GM19238 (cell line): ENCODE results near the gene SRSF8.

Experiments
- DNase-seq: peaks from one replicate; pipeline ENCODE4 v3.0.0; 2011; ENCODE audit warnings: low spot score; ENCODE audit not compliant: insufficient read length

Gene SRSF8

DNA sequence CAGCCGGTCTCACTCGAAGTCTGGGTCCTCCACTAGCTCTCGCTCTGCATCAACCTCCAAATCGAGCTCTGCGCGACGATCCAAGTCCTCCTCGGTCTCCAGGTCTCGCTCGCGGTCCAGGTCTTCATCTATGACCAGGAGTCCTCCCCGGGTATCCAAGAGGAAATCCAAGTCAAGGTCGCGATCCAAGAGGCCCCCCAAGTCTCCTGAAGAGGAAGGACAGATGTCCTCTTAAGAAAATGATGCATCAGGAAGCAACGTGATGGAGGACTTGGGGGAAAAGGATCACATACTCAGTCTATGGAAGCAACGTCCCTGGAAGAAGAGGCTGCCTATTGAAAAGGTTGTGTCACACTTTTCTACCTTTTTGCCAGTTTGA, 1.1 kb downstream of the SRSF8 start:
- no peak for DNase-seq

- peak; percentile 48 for DNase-seq
These were observed 1.8 kb downstream of the SRSF8 start for GRCh38 chr11:95068549-95068948.

GRCh38 chr11:95070471-95070870, 3.8 kb downstream of the SRSF8 start:
- DNase-seq = no peak

DNA sequence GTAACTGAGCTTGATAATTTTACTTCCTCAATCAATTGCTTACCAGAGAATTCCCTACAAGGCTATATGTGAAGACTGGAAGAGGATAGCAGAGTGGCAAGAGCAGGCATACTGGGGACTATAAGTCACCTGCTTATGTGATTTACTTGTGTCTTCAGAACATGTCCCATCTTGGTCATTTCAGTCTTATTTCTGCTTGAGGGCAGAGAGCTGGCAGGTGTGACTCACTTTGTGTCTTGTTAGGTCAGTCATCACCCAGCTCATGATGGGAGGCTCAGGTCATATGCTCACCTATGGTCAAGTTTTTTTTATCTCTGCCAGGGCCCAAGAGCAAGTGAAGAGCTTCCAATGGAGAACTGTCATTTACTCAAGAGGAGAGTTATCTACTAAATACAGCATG, 6.2 kb downstream of the SRSF8 start:
- no peak for DNase-seq

GRCh38 chr11:95074792-95075563, 8.3 kb downstream of the SRSF8 start:
- no peak for DNase-seq

DNA sequence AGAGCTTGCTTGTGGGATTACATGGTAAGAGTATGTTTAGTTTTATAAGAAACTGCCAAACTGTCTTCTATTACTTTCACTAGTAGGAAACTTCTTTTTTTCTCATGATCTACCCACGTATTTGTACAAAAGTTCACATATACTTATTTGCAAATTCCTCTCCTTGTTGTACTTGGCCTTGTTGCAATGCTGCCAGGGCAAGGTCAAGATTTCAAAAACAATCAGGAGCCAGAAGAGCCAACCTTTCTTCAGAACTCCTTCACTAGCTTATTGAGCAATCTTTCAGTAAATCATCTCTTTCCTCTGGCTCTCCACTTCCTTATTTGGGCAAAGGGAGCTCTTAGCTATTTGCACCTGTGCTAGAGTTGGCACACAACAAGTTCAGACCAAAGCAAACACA, 9.7 kb downstream of the SRSF8 start:
- DNase-seq = no peak

GRCh38 chr11:95076981-95077380, 10.3 kb downstream of the SRSF8 start:
- no peak for DNase-seq

- DNase-seq = no peak
These were observed 11.8 kb downstream of the SRSF8 start for GRCh38 chr11:95078526-95078925.

DNA sequence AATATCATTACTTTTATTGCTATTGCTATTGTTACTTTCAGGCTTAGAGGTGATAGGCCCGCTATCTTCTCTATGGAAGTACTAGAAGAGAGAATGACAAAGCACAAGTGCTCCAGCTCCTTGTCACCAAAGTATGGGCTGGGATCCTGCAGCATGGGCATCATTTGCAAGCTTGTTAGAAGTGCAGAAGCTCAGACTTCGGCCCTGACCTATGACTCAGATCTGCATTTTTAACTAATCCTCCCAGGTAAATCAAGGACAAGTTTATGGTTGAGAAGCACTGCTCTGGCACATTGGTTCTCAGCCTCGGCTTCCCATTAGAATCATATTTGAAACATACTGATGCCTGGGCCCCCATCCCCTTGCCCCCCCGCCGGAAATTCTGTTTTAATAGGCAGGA, 14.3 kb downstream of the SRSF8 start:
- DNase-seq = no peak

DNA sequence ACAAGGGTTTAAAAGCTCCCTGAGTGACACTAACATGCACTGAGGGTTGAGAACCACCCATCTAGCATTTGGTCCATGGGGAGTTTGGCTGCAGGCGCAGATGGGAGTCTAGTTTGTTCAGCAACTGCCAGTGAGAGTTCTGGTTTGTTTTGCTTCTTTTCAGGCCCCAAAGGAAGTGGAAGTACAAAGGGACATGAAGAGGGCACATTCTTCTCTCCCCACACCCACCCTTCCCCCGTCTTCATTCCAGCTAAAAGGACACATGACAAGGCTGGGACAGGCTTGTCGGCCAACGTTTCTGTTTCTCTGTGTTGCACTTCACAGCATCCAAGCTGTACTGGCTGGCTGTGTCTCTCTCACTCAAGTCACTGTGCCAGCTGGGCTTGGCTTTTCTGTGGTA, 14.7 kb downstream of the SRSF8 start:
- no peak for DNase-seq

DNA sequence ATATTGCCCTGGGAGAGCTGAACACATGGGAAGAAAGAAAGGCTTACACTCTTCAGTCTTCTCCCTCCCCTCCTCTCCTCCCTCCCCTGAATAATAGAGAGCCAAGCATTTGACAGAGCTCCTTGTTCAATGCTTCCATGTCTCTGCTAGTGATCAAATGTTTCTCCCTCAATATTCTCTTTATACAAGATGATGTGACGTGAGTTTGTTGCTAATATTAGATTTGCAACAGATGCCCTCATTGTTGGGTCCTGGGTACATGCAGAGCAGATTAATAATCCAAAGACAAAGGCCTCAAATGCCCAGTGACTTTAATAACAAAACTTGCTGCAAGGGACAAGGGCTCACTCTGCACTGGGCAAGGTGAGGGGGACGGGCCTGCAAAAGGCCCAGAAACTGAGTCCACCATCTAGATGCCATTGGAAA, 15.9 kb downstream of the SRSF8 start:
- no peak for DNase-seq

GRCh38 chr11:95084509-95084908, 17.8 kb downstream of the SRSF8 start:
- no peak for DNase-seq

DNA sequence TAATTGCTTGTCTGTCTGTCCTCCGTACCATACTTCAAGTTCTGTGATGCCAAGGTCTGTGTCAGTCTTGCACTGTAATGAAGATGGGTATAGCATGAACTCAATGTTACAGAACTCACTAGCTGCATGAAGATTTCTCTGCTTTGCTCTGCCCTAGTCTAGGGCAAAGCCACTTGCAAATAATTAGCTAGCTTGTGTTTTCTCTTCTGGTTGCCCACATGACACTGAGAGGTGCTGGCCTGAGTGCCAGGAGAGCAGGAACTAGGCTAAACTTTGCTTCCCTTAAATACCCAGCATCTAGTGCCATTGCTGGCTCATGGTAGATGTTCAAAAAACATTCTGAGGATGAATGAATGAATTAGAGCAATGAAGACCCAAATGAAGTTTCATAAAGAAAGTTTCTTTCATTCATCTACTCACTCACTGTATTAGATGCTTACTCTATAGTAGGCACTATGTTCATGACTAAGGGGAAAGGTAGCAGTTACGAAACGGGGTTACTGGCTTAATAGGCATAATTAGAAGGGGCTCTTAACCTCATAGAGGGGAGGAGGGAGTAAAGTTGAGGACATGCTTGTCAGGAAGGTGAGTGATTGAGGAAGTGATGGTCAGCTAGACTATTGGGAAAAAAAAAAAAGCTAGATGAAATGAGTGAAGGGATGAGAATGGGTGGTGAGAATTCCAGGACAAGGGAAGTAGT, 18.5 kb downstream of the SRSF8 start:
- DNase-seq = no peak

DNA sequence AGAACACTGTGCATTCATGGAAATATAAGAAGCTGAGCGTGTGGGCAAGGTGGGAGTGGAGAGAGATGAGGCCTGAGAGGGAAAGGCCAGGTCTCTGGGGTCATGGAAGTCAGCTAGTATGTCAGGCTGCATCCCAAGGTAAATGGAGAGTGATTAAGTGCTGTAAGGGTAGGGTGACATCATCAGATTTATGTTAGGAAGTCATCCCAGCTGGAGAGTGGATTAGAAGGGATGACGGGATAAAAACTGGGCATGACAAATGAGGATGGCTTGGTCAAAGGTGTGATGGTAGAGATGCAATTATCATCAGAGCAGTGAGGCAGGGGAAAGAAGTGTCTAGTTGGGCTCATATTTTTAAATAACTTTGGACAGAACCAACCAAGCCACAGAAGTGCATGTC, 19.4 kb downstream of the SRSF8 start:
- DNase-seq = no peak

DNA sequence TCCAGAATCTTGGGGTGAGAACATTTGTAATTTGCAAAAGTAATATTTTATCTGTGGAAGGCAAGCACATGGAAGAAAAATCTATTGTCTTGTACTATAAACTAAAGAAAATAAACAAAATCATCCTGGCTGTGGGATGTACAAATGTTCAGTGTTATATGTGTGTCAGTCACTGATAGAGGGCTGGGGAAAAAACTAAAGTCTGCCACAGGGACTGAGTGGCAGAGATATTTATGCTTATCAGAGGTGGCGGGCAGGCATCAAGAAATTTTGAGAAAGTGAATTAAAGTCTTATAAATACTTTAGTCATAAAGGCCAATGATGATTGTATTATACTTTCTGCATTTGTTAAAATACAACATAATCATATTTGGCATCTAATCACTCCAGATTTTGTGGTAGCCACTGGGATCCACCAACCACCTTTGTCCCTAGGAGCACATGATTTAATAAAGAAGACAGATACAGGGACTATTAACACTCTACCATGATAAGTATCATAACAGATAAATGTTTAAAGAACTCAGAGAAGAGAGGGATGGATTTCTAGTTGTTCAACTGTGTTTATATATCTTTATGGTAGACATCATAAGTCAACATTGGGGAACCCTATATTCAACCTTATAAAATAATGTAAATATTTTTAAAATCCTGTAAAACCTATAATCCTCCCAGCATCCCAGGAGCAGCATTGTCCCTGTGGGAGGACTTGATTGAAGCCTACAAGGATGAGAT, 20.3 kb downstream of the SRSF8 start:
- no peak for DNase-seq

GRCh38 chr11:95088946-95089619, 22.4 kb downstream of the SRSF8 start:
- no peak for DNase-seq

DNA sequence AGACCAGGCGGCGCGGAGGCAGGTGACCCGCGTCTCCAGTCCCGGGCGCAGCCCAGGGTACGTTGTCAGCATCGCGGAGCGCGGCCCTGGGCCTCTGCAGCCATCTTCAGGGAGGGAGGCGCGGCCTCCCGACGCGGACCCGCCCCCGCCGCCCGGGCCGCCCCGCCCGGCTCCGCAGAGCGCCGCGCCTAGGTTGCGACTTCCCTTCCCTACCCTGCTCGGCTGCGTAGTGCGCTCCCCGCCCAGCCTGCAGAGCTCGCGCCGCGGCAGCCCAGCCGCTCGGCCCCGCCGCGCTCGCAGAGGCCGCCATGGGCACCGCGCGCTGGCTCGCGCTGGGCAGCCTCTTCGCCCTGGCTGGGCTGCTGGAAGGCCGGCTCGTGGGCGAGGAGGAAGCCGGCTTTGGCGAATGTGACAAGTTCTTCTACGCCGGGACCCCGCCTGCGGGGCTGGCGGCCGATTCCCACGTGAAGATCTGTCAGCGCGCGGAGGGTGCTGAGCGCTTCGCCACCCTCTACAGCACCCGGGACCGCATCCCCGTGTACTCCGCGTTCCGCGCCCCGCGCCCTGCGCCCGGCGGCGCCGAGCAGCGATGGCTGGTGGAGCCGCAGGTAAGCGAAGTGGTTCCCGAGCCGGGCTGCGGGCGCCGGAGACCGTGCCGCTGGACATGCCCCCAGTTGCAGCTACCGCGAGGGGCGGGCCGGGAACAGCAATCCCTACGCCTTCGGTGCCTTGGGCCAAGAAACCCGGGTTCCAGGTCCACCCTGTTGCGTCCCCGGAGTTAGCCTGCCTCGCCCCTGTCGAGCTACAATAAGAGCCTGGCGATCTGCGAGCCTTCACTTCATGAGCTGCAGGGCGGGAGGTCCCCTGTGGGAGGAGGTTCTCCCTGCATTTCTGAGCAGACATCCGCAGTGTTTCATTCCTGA, 23.2 kb downstream of the SRSF8 start, which contains the start of gene ENDOD1:
TSS of gene ENDOD1 (plus strand) at position 227 of the 923 bp plus-strand sequence. CDS start at position 309, 82 bp downstream.
- peak; percentile 85 for DNase-seq

DNA sequence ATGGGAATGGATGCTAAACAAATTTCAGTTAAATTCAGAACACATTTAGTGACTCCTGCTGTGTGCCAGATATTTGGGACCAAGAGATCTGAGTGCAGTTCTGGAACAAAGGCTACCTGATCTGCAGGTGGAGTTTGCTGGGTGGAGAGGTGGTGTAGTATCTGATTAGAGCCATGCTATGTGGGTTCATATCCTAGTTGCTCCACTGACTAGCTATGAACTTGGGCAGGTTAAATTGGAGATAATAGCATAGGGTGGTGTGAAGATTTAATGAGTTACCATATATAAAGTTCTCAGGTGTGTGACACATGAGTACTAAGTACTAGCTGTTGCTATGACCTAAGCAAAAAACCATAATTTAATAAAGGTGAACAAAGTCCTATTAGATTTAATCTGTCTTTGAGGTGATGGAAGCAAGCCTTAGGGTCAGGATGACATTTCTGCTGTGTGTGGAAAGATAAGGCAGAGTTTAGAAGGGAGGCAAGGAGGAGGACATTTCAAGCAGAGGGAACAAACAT, 25.0 kb downstream of the SRSF8 start:
- DNase-seq = no peak

DNA sequence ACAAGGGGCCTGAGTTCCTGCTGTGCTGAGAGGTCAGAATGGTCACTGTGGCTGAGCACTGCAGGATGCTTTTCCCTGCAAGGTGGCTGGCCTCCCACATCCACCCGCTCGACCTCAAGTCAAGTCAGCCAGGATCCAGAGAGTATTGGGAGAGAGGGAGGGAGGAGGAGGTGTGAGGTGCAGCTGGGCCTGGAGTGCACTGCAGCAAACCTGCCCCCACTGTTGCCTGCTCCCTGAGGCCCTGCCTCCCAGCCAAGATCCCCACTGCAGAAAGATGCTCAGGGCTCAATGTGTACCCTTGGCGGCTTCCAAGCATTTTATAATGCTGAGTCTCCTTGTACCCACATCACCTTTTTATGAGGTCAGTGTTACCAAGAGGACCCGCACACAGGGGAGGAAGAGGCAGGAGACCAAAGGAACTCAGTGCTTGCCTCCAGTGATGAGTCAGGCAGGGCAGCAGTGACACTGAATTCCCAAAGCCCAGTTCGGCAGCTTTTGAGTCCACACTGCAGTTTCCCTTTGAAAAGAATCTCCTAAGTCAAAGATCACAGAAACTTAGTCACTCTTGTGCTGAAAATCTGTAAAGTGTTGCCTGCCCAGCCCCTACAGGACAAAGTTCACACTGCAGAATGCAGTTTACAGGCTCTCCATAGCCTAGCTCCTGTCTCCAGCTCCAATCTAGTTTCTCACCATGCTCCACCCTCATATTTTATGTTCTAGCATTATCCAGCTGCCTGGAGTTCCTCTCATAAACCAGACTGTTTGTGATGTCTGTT, 26.0 kb downstream of the SRSF8 start:
- DNase-seq = no peak

GRCh38 chr11:95093548-95093947, 26.8 kb downstream of the SRSF8 start:
- DNase-seq = peak; percentile 15
